SK-N-MC (cell line): Measurements from ENCODE around the gene TMEM213.

Experiments
- EZH2 ChIP-seq: fragments of 200-600 bp; sonication (generic); IDR thresholded peaks from one replicate; pipeline ENCODE4 v1.6.1; 2017; ENCODE audit warnings: antibody characterized with exemption
- POLR2AphosphoS5 ChIP-seq: IDR thresholded peaks from 2 replicates; pipeline ENCODE4 v1.6.1; 2012; ENCODE audit warnings: mild to moderate bottlenecking, low read depth, low read length, borderline replicate concordance

- no peak for TF ChIP-seq POLR2AphosphoS5
- no peak for TF ChIP-seq EZH2
Measured at GRCh38 chr7:138814816-138815332, 17.1 kb downstream of the TMEM213 start.
